OCI-LY7 (cell line): Measurements from ENCODE around the gene AAGAB. TPM values are rescaled to one million over a fixed set of nuclear protein-coding genes. Genes with fewer than 3 reads are reported as not detected.
"Not testable (repeated sequence)": the region's sequence is repeated elsewhere in the genome, so short reads cannot be mapped to it uniquely, and the experiment has no call there.

Source experiments
- BruUV-seq: library from RNA; stranded (reverse); fragments of 400-500 nt; replicated peaks from 2 replicates; lab custom pipeline; 2021; lab: Mats Ljungman, UMichigan
- CTCF ChIA-PET: fragments of 300-600 bp; sonication (Branson Sonifier 250); formaldehyde crosslinking; loops from one replicate; lab custom pipeline; 2022; ENCODE audit warnings: antibody characterized with exemption; ENCODE audit not compliant: unreplicated experiment; lab: Charles Lee
- POLR2A ChIA-PET: fragments of 300-600 bp; sonication (Branson Sonifier 250); formaldehyde crosslinking; loops from one replicate; lab custom pipeline; 2022; ENCODE audit warnings: antibody characterized with exemption; lab: Charles Lee
- DNase-seq: peaks from one replicate; pipeline ENCODE4 v3.0.0-alpha.2; 2015; ENCODE audit warnings: low spot score
- H2AFZ ChIP-seq: fragments of 200-600 bp; sonication (generic), shearing (Covaris generic); 2 replicates; pipeline ENCODE4 v1.6.1; 2014; ENCODE audit warnings: mild to moderate bottlenecking, antibody characterized with exemption, low read length, moderate library complexity
- H3K27ac ChIP-seq: fragments of 200-600 bp; sonication (generic); 2 replicates; pipeline ENCODE4 v1.5.1; 2014; ENCODE audit warnings: mixed run types, low read depth, mild to moderate bottlenecking, moderate library complexity, low read length, inconsistent platforms; ENCODE audit not compliant: poor library complexity, severe bottlenecking
- H3K36me3 ChIP-seq: fragments of 200-600 bp; sonication (generic); 2 replicates; pipeline ENCODE4 v1.6.1; 2014; ENCODE audit warnings: mild to moderate bottlenecking, antibody characterized with exemption, low read length, moderate library complexity, mixed read lengths; ENCODE audit not compliant: insufficient read depth
- H3K4me1 ChIP-seq: fragments of 200-600 bp; sonication (generic); 2 replicates; pipeline ENCODE4 v1.5.1; 2014; ENCODE audit warnings: mild to moderate bottlenecking, low read length; ENCODE audit not compliant: insufficient read depth, poor library complexity, severe bottlenecking
- H3K4me2 ChIP-seq: fragments of 200-600 bp; sonication (generic); 2 replicates; pipeline ENCODE4 v1.6.1; 2014; ENCODE audit warnings: mild to moderate bottlenecking, low read length
- H3K4me3 ChIP-seq: fragments of 200-600 bp; sonication (generic); 2 replicates; pipeline ENCODE4 v1.5.1; 2014; ENCODE audit warnings: mild to moderate bottlenecking, low read depth, low read length; ENCODE audit not compliant: poor library complexity, severe bottlenecking
- H3K79me2 ChIP-seq: fragments of 200-600 bp; sonication (generic); 2 replicates; pipeline ENCODE4 v1.6.1; 2016; ENCODE audit warnings: low read depth, mild to moderate bottlenecking, low read length, moderate library complexity, mixed read lengths; ENCODE audit not compliant: insufficient read depth
- H3K9me2 ChIP-seq: fragments of 200-600 bp; sonication (generic); 2 replicates; pipeline ENCODE4 v1.6.1; 2016; ENCODE audit warnings: mild to moderate bottlenecking, low read length, mixed read lengths; ENCODE audit not compliant: insufficient read depth
- H3K9me3 ChIP-seq: fragments of 200-600 bp; sonication (generic); 2 replicates; pipeline ENCODE4 v1.6.1; 2014; ENCODE audit warnings: mild to moderate bottlenecking, mixed run types, low read length, mixed read lengths
- H4K20me1 ChIP-seq: fragments of 200-600 bp; sonication (generic); 2 replicates; pipeline ENCODE4 v1.6.1; 2014; ENCODE audit warnings: mild to moderate bottlenecking, antibody characterized with exemption, low read length, moderate library complexity, mixed read lengths; ENCODE audit not compliant: insufficient read depth
- CTCF ChIP-seq: fragments of 200-600 bp; sonication (generic); conservative IDR thresholded peaks from 2 replicates; pipeline ENCODE4 v1.5.1; 2014; ENCODE audit warnings: mild to moderate bottlenecking, antibody characterized with exemption, low read length, moderate library complexity, mixed read lengths
- EZH2phosphoT487 ChIP-seq: fragments of 200-600 bp; sonication (generic); IDR thresholded peaks from 2 replicates; pipeline ENCODE4 v1.6.1; 2018; ENCODE audit warnings: low read depth, borderline replicate concordance, mild to moderate bottlenecking, mixed run types, antibody characterized with exemption, low read length, moderate library complexity, mixed read lengths
- intact Hi-C: fragments of 100-400 bp; cut with micrococcal nuclease; formaldehyde crosslinking; loops from one replicate; pipeline ENCODE4 v1.10.0; 2022; ENCODE audit not compliant: unreplicated experiment
- total RNA-seq, 2 experiments: library from RNA; depleted of rRNA in 1 of 2; stranded (reverse); fragments of >200 nt in 1 of 2; shearing (Covaris generic) in 1 of 2; gene quantifications; 2 replicates each; pipeline ENCODE4 v1.2.3, GENCODE V29; 2014 to 2022

The AAGAB gene
- total RNA-seq, 2 experiments from 2014 or later, result 31.0 to 39.9 TPM

- ChIA-PET POLR2A (interaction anchor here (0.8 kb wide), 1 partner anchor 22 kb away, joined by 3 read pairs; no protein-coding TSS in a partner anchor), CTCF (no interaction called here)
- no peaks in the 10 kb centered on the region for H3K36me3 ChIP-seq
- H3K9me3 ChIP-seq, result no peaks in the 10 kb centered on the region
- TF ChIP-seq EZH2phosphoT487 (no peak), CTCF (no peak)
- H3K9me2 ChIP-seq, result no peaks in the 10 kb centered on the region
- no peaks in the 10 kb centered on the region for H3K79me2 ChIP-seq
- H2AFZ ChIP-seq, result no peak overlapping the region
- no peak for DNase-seq
- no peak overlapping the region for H3K4me3 ChIP-seq
- peaks cover 6% of the 10 kb centered on the region for H3K4me1 ChIP-seq
- no TSS peak for BruUV-seq
- no peak overlapping the region for H3K27ac ChIP-seq
- no peak overlapping the region for H3K4me2 ChIP-seq
- H4K20me1 ChIP-seq, result no peaks in the 10 kb centered on the region
- intact Hi-C loops, result loop anchor here (5.0 kb wide), 1 partner anchor 193 kb away; the partner anchor contains the start of gene SMAD3
These were observed 5.3 kb upstream of the AAGAB start for GRCh38 chr15:67259806-67260205.

GRCh38 chr15:67259379-67259778, 4.9 kb upstream of the AAGAB start:
- POLR2A ChIA-PET, result interaction anchor here (0.7 to 0.8 kb wide), 2 partner anchors 11 to 23 kb away, joined by 3 read pairs; no protein-coding TSS in a partner anchor
- CTCF ChIA-PET, result no interaction called here
- intact Hi-C loops, result loop anchor here (5.0 kb wide), 1 partner anchor 192 kb away; the partner anchor contains the start of gene SMAD3
- no peak for DNase-seq
- peaks cover 6% of the 10 kb centered on the region for H3K4me1 ChIP-seq
- no peak overlapping the region for H3K27ac ChIP-seq
- H3K36me3 ChIP-seq, result no peaks in the 10 kb centered on the region
- no peak overlapping the region for H3K4me3 ChIP-seq
- no TSS peak for BruUV-seq
- no peaks in the 10 kb centered on the region for H3K9me3 ChIP-seq
- H4K20me1 ChIP-seq, result no peaks in the 10 kb centered on the region
- H3K79me2 ChIP-seq, result no peaks in the 10 kb centered on the region
- H2AFZ ChIP-seq, result no peak overlapping the region
- TF ChIP-seq CTCF, result no peak
- TF ChIP-seq EZH2phosphoT487, result no peak
- H3K4me2 ChIP-seq, result no peak overlapping the region
- H3K9me2 ChIP-seq, result no peaks in the 10 kb centered on the region

DNA sequence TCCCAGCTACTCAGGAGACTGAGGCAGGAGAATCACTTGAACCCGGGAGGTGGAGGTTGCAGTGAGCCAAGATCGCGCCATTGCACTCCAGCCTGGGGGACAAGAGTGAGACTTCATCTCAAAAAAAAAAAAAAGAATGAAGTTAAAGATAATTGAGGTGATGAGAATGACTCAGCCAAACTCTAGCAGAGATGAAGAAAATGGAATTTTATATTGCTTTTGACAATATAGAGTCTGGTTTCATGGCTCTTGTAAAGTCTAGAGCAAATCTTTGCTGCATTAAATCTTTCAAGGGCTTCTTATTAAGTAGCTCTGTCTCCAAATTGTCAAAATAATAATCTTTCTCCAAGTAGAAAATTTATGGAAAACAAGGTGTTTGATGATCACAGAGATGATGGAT, 4.0 kb upstream of the AAGAB start:
- POLR2A ChIA-PET, result interaction anchor here (0.5 to 0.7 kb wide), 2 partner anchors 12 to 31 kb away, joined by 3 to 5 read pairs; no protein-coding TSS in a partner anchor
- H3K27ac ChIP-seq, H2AFZ ChIP-seq, H3K4me3 ChIP-seq, H3K79me2 ChIP-seq, H3K36me3 ChIP-seq, CTCF ChIA-PET, BruUV-seq, H3K9me3 ChIP-seq, H3K4me1 ChIP-seq, DNase-seq, H4K20me1 ChIP-seq, H3K9me2 ChIP-seq, H3K4me2 ChIP-seq: not testable (repeated sequence)
- intact Hi-C loops, result loop anchor here (5.0 kb wide), 1 partner anchor 191 kb away; the partner anchor contains the start of gene SMAD3
